Effector CD8-positive, alpha-beta T cell (primary cell): ENCODE measurements around the gene ZNF148.

Source experiments
- DNase-seq: peaks from one replicate; lab custom pipeline; 2025; lab: John Stamatoyannopoulos, UW

ZNF148 gene

DNA sequence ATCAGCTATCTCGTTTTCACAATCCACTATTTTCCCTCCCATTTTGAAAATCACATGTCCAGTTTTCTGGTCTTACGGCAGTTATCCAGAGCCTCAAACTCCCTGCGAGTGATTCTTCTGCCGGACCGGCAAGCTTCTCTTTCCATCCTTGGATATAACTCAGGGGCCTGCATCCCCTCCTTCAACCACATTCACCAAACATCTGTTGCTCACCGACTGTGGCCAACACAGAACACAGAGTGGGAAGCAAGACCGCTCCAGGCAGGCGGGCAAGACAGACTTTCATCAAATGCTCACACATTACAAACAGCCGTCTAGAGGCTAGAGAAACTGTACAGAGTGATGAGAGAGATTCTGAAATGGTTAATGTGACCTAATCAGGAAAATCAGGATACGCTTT is 154.9 kb downstream of the ZNF148 start:
- DNase-seq, result no peak

GRCh38 chr3:125219261-125219701 is 155.8 kb downstream of the ZNF148 start:
- no peak for DNase-seq

DNA sequence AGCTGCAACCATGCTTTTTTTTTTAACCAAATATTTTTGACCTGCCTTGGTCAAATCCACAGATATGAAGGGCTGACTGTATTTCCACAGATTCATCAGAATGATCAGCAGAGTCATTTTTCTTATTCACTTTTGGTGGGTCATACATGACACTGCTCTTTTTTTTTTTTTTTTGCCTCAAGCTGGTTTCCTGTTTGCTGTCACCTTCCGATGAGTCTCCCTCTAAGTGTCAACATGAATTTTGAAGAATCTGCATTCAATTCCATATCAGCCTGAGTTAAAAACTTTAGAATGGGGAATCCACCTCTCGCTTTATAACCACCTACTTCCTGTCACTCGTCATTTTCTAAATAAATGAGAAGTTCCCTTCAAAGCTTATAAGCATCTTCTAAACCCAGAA is 160.4 kb downstream of the ZNF148 start:
- DNase-seq, result no peak

DNA sequence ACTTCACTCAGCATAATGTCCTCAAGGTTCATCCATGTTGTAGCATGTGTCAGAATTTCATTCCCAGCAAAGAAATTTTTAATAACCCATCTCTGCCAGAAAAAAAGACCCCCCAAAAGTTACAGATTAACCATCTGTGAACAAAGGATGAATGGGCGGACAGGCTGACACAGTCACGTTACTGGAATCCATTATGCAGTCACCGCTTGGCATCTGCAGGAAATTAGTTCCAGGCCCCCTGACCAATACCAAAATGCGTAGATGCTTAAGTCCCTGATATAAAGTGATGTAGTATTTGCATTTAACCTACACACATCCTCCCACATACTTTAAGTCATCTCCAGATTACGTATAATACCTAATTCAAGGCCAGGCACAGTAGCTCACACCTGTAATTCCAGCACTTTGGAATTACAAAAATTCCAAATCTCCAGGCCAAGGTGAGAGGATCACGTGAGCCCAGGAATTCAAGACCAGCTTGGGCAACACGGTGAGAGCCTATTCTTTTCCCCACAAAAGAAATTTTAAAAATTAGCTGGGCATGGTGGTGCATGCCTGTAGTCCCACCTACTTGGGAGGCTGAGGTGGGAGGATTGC is 161.1 kb downstream of the ZNF148 start:
- no peak for DNase-seq

DNA sequence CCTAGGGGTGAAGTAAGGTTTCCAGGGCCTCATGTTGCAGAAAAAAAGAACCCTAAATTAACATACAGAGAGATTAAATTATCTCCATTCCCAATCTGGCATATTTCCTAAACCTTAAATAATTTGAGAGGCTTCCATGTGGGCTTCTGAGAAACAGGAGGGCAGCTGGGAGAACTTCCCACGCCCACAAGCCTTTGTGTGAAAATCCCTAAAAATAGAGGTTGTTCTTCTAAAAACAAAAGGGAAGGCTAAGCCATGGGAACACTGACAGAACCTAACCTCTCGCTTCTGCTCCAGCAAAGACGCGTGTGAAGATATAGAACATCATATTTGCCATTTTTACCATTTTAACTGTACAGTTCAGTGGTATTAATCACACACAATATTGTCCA is 161.8 kb downstream of the ZNF148 start:
- no peak for DNase-seq

GRCh38 chr3:125212509-125213363 is 162.4 kb downstream of the ZNF148 start, which contains the start of gene SLC12A8:
TSS of gene SLC12A8 (minus strand) at chr3:125212748. CDS start at chr3:125211349, 1,399 bp downstream.
- DNase-seq, result no peak

DNA sequence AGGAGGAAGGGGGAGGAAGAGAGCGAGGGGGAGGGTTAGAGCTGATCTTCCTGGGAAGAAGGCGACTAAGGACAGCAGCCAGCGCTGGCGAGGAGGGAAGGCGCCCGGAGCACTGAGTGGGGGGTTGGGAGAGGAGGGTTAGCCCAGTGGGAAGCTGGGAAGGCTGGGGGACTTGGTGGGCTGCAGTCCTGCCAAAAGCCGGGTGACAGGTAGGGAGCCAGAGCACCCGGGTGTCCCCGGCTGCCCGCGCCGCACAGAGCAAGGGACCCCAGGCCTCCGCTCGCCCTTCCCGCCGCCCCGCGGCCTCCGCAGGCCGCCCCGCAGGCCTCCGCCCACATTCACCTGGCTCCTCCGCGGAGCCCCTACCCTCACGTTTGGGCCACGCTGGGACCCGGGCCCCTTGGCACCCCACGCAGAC is 163.0 kb downstream of the ZNF148 start:
- no peak for DNase-seq

DNA sequence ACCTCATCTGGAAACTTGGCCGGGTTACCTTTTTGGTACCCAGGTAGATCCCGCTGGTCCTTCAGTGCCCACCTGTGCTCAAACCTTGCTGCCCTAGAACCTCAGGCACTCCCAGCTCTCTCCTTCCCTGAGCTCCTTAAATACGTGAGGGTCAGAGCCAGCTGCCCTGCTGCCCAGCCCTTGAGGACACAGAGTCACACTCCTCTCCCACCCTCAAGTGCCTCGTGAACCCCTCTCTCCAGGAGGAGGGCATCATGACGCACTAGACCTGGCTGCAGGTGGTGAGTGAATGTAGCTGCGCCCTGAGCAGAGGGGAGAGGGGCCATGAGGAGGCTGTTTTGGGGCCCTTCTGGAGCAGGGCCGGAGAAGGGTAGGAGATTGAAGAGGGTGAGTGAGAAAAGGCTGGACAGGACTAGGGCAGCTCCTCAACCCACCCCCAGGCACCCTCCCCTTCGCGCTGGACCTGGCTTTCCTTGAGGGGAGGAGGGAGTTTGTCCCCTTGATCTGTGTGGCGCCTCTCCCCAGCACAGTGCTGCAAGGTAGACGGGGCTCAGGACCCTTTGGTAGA is 163.5 kb downstream of the ZNF148 start:
- DNase-seq, result no peak

DNA sequence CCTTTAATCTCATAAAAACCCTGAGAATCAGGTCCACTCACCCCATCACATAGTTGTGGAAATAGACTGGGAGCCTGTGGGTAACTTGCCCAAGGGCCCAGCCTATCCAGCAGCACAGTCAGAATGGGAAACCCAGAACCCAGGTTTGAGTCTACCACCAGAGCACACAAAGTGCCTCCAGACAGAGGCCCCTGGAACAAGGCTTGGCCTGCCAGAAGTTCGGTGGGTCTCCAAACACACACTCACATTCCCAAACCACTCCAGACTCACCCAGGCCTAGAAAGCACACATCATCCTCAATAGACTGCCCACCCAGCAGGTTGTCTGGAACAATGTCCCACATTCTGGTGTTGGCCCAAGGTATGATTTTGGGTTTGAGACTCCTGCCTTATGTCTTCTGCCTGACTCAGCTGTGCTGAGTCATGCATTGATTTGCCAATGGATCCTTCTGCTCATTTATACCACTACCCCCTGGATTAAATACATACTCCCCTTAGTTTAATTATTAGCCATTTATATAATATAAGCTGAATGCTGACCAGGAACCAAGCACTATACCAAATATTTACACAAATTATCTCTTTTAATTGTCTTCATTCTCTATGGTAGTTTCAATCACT is 167.1 kb downstream of the ZNF148 start:
- no peak for DNase-seq

- no peak for DNase-seq
These were observed 167.6 kb downstream of the ZNF148 start for GRCh38 chr3:125207507-125207906.

DNA sequence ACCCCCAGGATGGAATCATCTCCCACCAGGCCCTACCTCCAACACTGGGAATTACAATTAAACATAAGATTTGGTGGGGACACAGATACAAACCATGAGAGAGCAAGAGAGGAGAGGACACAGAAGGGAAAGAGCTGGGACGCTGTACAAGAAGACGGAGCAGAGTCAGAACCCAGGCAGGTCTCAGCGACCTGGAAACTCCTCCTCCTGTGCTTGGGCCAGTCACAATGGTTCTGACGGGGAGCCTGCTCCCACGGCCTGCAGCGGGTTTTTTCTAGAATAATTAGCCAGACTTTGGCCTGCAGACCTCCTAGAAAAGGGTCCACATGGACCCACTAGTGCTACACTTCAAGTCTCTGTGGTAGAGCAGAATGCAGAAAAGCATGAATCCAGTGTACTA is 168.2 kb downstream of the ZNF148 start:
- DNase-seq, result no peak

- DNase-seq, result no peak
These were observed 171.4 kb downstream of the ZNF148 start for GRCh38 chr3:125203731-125204130.

DNA sequence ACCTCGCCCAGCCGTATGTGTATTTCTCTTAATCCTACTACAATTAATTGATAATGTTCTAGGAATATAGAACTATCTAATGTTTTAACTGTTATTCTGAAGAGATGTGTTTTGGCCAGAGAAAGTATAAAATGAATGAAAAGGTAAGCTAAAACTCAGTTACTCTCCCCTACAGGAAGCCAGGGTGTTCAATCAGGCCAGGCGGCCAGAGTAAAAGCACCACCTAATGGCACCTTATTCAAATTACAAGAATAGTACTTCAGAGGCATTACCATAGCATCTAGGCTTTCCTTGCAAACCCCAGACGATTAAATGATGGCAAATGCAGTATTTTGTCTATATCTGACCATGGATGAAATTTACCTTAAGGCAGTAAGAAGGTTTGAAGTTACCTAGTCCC is 172.9 kb downstream of the ZNF148 start:
- DNase-seq, result no peak

DNA sequence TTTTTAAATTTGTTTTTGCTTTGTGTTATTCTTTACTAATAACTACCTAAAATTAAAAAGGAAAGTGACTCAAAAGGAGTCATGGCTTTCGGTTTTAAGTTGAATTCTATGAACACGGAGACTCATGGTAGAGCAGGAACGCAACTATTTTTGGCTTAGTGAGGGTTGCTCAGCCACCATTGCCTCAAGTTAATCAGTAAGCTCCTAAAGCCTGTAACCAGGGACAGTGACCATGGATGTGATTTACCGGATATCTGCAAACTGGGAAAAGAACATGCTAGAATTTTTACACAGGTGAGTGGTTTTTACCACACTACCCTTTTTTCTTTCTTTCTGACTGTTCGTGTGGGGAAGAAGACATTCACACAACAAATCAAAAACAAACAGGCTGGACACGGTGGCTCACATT is 174.4 kb downstream of the ZNF148 start:
- DNase-seq, result no peak

GRCh38 chr3:125194849-125195601 is 180.1 kb downstream of the ZNF148 start:
- no peak for DNase-seq

DNA sequence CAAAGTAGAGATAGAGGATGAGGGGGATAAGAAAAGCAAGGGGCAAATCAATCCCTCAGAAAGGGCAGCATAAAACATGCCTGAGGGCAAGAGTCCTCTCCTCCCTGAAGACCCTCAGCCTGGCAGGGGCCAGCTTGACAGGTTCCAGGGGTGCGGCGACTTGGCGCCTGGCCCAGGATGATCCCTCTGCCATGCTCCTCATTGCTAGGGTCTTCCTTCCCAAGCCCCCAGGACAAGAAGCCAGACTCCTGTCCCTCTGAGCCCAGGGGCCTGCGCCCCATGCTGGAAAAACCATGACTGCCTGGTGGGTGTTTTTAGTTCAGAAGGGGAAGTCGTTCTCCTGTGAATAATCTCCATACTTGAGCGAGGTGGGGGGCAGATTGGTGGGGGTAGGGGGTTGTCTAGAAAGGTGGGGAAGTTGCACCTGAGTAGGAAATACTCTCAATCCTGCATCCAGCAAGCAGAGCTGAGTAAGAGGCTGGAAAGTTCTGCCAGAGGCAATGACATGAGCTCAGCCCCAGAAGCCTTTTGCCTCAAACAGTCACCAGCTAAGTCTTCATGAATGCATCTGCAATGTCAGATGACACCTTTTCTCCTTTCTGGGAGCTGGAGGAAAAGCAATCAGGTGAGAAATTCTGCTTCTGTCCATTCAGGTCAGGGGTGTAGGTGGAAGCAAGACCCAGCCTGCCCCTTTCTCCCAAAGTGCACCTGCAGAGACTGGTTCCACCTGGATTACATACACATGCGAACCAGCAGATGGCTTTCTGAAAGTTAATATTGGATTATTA is 180.9 kb downstream of the ZNF148 start:
- no peak for DNase-seq

DNA sequence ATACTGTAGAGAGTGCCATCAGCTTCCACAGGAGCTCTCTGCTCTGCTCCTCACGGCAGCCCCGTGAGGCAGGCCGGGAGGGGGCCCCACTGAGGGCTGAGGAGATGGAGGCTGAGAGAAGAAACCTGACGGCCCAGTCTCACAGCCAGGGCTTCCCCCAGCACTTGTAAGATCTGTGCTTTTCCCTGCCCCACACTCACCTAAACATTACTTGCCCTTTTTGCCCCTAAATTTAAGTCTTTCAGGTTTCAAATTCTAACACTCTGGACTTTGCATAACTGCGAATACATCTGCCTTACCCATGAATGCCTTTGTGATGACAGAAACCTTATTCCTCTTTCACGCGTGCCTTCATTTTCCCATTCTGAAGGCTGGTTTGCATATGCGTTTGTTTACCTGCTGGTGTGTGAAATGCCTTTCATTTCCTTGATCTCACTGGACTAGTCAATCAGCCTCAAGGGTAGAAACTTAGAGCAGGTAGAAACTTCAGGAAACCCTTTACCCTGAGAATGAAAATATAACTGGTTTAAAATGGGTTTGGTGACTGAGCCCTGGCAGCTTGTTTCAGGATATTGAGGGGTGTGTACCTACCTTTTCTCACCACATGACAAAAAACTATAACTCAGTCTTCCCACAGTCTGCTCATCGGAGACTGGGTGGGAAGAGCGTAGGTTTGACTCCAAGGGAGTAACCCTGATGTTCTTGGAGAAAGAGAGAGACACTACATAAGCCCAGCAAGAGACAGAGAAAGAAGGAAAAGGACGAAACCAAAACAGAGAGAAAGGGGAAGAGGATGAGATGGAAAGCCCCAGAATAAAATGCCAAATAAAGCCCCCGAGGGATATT is 182.7 kb downstream of the ZNF148 start:
- DNase-seq, result no peak

DNA sequence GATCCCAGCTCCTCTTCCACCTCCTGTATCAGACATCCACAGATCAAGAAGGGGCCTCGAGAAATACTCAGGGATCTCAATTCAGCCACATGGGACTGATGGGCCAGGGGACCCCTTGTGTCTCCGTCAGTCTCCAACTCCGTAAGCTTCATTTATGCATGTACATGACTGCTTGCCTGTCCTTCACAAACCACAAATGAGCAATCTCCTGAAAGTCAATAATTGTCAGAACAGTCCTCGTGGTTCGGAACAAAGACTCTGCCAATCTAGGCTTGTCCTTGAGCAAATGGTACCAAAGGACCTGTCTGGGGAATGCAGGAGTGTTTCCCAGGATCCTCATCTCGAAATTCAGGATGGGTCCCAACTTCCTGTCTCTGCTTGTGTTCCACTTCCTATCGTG is 183.4 kb downstream of the ZNF148 start:
- DNase-seq, result no peak

- no peak for DNase-seq
These were observed 183.9 kb downstream of the ZNF148 start for GRCh38 chr3:125191256-125191655.

- no peak for DNase-seq
These were observed 184.3 kb downstream of the ZNF148 start for GRCh38 chr3:125190786-125191185.
